Loucy (cell line): ENCODE data around the gene RERE.

Source experiments
- H2AFZ ChIP-seq: fragments of 200-600 bp; sonication (generic); 2 replicates; pipeline ENCODE4 v1.6.0; 2016; ENCODE audit warnings: antibody characterized with exemption, mild to moderate bottlenecking, low read length, moderate library complexity
- H3F3A ChIP-seq: fragments of 200-600 bp; 2 replicates; pipeline ENCODE4 v1.6.0; 2016; ENCODE audit warnings: antibody characterized with exemption, low read depth, mild to moderate bottlenecking
- H3K27me3 ChIP-seq: fragments of 200-600 bp; sonication (generic); 2 replicates; pipeline ENCODE4 v1.6.1; 2014; ENCODE audit warnings: low read length, mild to moderate bottlenecking; ENCODE audit not compliant: insufficient read depth, poor library complexity, severe bottlenecking
- H3K36me3 ChIP-seq: fragments of 200-600 bp; sonication (generic); 2 replicates; pipeline ENCODE4 v1.6.1; 2016; ENCODE audit warnings: low read length; ENCODE audit not compliant: insufficient read depth
- H3K4me1 ChIP-seq: fragments of 200-600 bp; sonication (generic); 2 replicates; pipeline ENCODE4 v1.5.1; 2014; ENCODE audit warnings: low read length, mild to moderate bottlenecking; ENCODE audit not compliant: insufficient read depth, poor library complexity, severe bottlenecking
- H3K4me2 ChIP-seq: fragments of 200-600 bp; sonication (generic); 2 replicates; pipeline ENCODE4 v1.6.0; 2014; ENCODE audit warnings: antibody characterized with exemption, low read length, low read depth, mild to moderate bottlenecking; ENCODE audit not compliant: poor library complexity, severe bottlenecking
- H3K4me3 ChIP-seq: fragments of 200-600 bp; sonication (generic); 2 replicates; pipeline ENCODE4 v1.5.1; 2014; ENCODE audit warnings: low read length, mild to moderate bottlenecking, mixed read lengths; ENCODE audit not compliant: poor library complexity, severe bottlenecking
- H3K79me2 ChIP-seq: fragments of 200-600 bp; sonication (generic); 2 replicates; pipeline ENCODE4 v1.6.1; 2014; ENCODE audit warnings: low read length; ENCODE audit not compliant: insufficient read depth
- H3K9ac ChIP-seq: fragments of 200-600 bp; sonication (generic); 2 replicates; pipeline ENCODE4 v1.6.0; 2014; ENCODE audit warnings: mild to moderate bottlenecking, low read depth, low read length, moderate library complexity; ENCODE audit not compliant: poor library complexity, severe bottlenecking
- H3K9me2 ChIP-seq: fragments of 200-600 bp; sonication (generic); replicated peaks from 2 replicates; pipeline ENCODE4 v1.6.1; 2016; ENCODE audit warnings: low read depth, low read length, mixed read lengths
- H3K9me3 ChIP-seq: fragments of 200-600 bp; sonication (generic); 2 replicates; pipeline ENCODE4 v1.6.1; 2014; ENCODE audit warnings: mild to moderate bottlenecking, antibody characterized with exemption, low read length, low read depth; ENCODE audit not compliant: insufficient read depth
- H4K20me1 ChIP-seq: fragments of 200-600 bp; sonication (generic); 2 replicates; pipeline ENCODE4 v1.6.0; 2014; ENCODE audit warnings: antibody characterized with exemption, low read length, mild to moderate bottlenecking; ENCODE audit not compliant: insufficient read depth, poor library complexity, severe bottlenecking
- EZH2phosphoT487 ChIP-seq: fragments of 200-600 bp; IDR thresholded peaks from 2 replicates; pipeline ENCODE4 v1.6.1; 2018; ENCODE audit warnings: antibody characterized with exemption, mild to moderate bottlenecking, moderate library complexity, borderline replicate concordance
- TF ChIP-seq, protein P1 (sequence below): fragments of 200-600 bp; sonication (generic); conservative IDR thresholded peaks from 2 replicates; pipeline ENCODE4 v1.5.1; 2014; ENCODE audit warnings: mild to moderate bottlenecking, antibody characterized with exemption, low read length

The RERE gene

DNA sequence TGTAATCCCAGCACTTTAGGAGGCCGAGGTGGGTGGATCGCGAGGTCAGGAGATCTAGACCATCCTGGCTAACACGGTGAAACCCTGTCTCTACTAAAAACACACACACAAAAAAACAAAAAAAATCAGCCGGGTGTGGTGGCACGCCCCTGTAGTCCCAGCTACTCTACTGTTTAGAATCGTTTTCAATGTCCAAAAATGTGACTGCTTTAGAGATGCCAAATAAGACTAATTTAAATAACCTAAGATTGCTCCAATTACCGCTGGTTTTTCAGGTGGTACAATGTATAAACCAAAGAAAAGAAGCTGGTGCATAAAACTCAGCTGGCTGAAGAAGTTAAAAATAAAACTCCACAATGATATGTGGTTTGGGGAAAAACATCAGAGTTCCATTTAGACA lies 132.0 kb downstream of the RERE start:
- Histone ChIP-seq H3K9me3 (no peaks in the 10 kb centered on the region), H3K4me3 (no peak overlapping the region), H4K20me1 (peaks cover 13% of the 10 kb centered on the region), H2AFZ (no peak overlapping the region), H3K36me3 (no peaks in the 10 kb centered on the region), H3K9ac (no peak overlapping the region), H3K4me2 (no peak overlapping the region), H3K4me1 (peaks cover 13% of the 10 kb centered on the region), H3F3A (no peaks in the 10 kb centered on the region), H3K79me2 (peaks cover 62% of the 10 kb centered on the region), H3K27me3 (no peaks in the 10 kb centered on the region), H3K9me2 (no peaks in the 10 kb centered on the region)
- TF ChIP-seq, protein P1, sequence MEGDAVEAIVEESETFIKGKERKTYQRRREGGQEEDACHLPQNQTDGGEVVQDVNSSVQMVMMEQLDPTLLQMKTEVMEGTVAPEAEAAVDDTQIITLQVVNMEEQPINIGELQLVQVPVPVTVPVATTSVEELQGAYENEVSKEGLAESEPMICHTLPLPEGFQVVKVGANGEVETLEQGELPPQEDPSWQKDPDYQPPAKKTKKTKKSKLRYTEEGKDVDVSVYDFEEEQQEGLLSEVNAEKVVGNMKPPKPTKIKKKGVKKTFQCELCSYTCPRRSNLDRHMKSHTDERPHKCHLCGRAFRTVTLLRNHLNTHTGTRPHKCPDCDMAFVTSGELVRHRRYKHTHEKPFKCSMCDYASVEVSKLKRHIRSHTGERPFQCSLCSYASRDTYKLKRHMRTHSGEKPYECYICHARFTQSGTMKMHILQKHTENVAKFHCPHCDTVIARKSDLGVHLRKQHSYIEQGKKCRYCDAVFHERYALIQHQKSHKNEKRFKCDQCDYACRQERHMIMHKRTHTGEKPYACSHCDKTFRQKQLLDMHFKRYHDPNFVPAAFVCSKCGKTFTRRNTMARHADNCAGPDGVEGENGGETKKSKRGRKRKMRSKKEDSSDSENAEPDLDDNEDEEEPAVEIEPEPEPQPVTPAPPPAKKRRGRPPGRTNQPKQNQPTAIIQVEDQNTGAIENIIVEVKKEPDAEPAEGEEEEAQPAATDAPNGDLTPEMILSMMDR = no peak
- no peak for TF ChIP-seq EZH2phosphoT487

DNA sequence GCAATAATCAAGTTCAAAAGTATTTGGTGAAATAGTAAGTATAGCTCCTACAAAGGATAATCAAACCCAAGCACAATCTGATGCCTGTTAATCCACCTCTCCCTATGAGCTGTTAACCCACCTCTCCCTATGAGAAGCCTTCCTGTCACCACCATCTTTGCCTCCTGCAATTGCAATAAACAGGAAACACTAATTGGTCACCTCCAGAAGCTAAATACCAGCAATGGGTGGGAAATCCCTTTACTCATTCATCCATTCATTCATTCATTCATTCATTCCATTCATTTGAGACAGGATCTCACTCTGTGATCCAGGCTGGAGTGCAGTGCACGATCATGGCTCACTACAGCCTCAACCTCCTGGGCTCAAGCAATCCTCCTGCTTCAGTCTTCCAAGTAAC lies 132.8 kb downstream of the RERE start:
- Histone ChIP-seq H3K4me3 (no peak overlapping the region), H2AFZ (no peak overlapping the region), H3K4me1 (peaks cover 13% of the 10 kb centered on the region), H4K20me1 (peaks cover 12% of the 10 kb centered on the region), H3K27me3 (no peaks in the 10 kb centered on the region), H3K79me2 (peaks cover 63% of the 10 kb centered on the region), H3K4me2 (no peak overlapping the region), H3K9me2 (no peaks in the 10 kb centered on the region), H3F3A (no peaks in the 10 kb centered on the region), H3K9ac (no peak overlapping the region), H3K36me3 (no peaks in the 10 kb centered on the region), H3K9me3 (no peaks in the 10 kb centered on the region)
- no peak for TF ChIP-seq EZH2phosphoT487
- TF ChIP-seq, protein P1 = no peak

DNA sequence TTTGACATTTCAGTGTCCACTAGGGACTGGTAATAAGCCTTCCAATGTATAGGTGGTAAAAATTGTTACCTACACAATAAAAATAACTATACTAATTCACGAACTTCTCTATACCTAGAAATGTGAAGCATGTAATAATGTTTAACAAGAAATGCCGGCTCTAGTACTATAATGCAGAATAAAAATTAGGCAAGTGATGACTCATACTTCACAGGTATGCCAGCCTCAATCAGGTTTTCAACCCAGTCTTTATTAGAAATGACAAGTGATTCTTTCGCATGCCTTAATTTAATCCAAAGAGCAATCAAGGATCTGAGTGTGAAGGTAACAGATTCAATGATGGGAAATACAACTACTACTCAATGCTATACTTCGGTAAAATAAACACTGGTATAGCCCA lies 134.9 kb downstream of the RERE start:
- H3F3A ChIP-seq = no peaks in the 10 kb centered on the region
- no peaks in the 10 kb centered on the region for H3K36me3 ChIP-seq
- no peak overlapping the region for H3K9ac ChIP-seq
- peaks cover 64% of the 10 kb centered on the region for H3K79me2 ChIP-seq
- H3K9me2 ChIP-seq = no peaks in the 10 kb centered on the region
- H4K20me1 ChIP-seq = peaks cover 8% of the 10 kb centered on the region
- TF ChIP-seq, protein P1 = no peak
- TF ChIP-seq EZH2phosphoT487 = no peak
- H3K4me1 ChIP-seq = peaks cover 13% of the 10 kb centered on the region
- no peak overlapping the region for H3K4me3 ChIP-seq
- no peaks in the 10 kb centered on the region for H3K9me3 ChIP-seq
- H3K4me2 ChIP-seq = no peak overlapping the region
- no peak overlapping the region for H2AFZ ChIP-seq
- H3K27me3 ChIP-seq = no peaks in the 10 kb centered on the region
